Measurements from ENCODE around the gene PITPNB.

- TF ChIP-seq POLR2AphosphoS5 (IDR thresholded peaks at IDR 0.05; ENCODE audit: low read depth, low read length) (no peak), TAF1 (IDR thresholded peaks at IDR 0.05; ENCODE audit: borderline replicate concordance, low read depth, low read length) (no peak)
These were observed 116.5 kb downstream of the PITPNB start for GRCh38 chr22:27802346-27803073.
